Vagina (tissue), 2 donors: ENCODE measurements around the gene PROKR1.

Experiments used
- CTCF ChIP-seq, 3 experiments: fragments of 450-650 bp in 2 of 3; fragments of 200-600 bp in 1 of 3; sonication (generic) in 1 of 3; IDR thresholded peaks; one replicate each; pipeline ENCODE4 v1.5.1; 2017 to 2019; ENCODE audit warnings: antibody characterized with exemption in 3 of 3, mild to moderate bottlenecking in 2 of 3, moderate library complexity in 2 of 3
- POLR2A ChIP-seq, 2 donors: fragments of 450-650 bp; IDR thresholded peaks; one replicate each; pipeline ENCODE4 v1.6.1; 2017; ENCODE audit warnings: antibody characterized with exemption in 2 of 2, mild to moderate bottlenecking in 2 of 2, moderate library complexity in 2 of 2

GRCh38 chr2:68645523-68645922, 2.1 kb downstream of the PROKR1 start:
- TF ChIP-seq CTCF (IDR thresholded peaks at IDR 0.05) (no peak), POLR2A (IDR thresholded peaks at IDR 0.05) (no peak)
